Stimulated activated CD4-positive, alpha-beta T cell treated with anti-CD3 and anti-CD28 coated beads, Interleukin-2, amount 100 ng/mL, for 4 hours (primary cell): ENCODE data around the gene TMPRSS12.
"Not testable (repeated sequence)": the region's sequence is repeated elsewhere in the genome, so short reads cannot be mapped to it uniquely, and the experiment has no call there.

Source experiments
- DNase-seq: peaks from one replicate; pipeline ENCODE4 v3.0.0-alpha.2; 2020; ENCODE audit warnings: low read depth

The TMPRSS12 gene

GRCh38 chr12:50842637-50843493 is at the start of gene TMPRSS12:
TSS of gene TMPRSS12 (plus strand) at chr12:50842926. CDS start at chr12:50842965, 39 bp downstream.
- no peak for DNase-seq

- DNase-seq: no peak
Measured at GRCh38 chr12:50799908-50800307, 42.8 kb upstream of the TMPRSS12 start.

GRCh38 chr12:50803230-50803875 is 39.4 kb upstream of the TMPRSS12 start:
- no peak for DNase-seq

GRCh38 chr12:50806176-50806575 is 36.5 kb upstream of the TMPRSS12 start:
- no peak for DNase-seq

GRCh38 chr12:50809131-50809530 is 33.6 kb upstream of the TMPRSS12 start:
- DNase-seq: not testable (repeated sequence)

- not testable (repeated sequence) for DNase-seq
Measured at GRCh38 chr12:50814921-50815320, 27.8 kb upstream of the TMPRSS12 start.

GRCh38 chr12:50820177-50820576 is 22.5 kb upstream of the TMPRSS12 start:
- DNase-seq: no peak

GRCh38 chr12:50822082-50822481 is 20.6 kb upstream of the TMPRSS12 start:
- no peak for DNase-seq

GRCh38 chr12:50823724-50824123 is 19.0 kb upstream of the TMPRSS12 start:
- DNase-seq: not testable (repeated sequence)

GRCh38 chr12:50824914-50825313 is 17.8 kb upstream of the TMPRSS12 start:
- DNase-seq: no peak

- no peak for DNase-seq
Measured at GRCh38 chr12:50825372-50825838, 17.3 kb upstream of the TMPRSS12 start.

GRCh38 chr12:50828121-50828520 is 14.6 kb upstream of the TMPRSS12 start:
- no peak for DNase-seq

- DNase-seq: no peak
Measured at GRCh38 chr12:50828886-50829285, 13.8 kb upstream of the TMPRSS12 start.

GRCh38 chr12:50833801-50834200 is 8.9 kb upstream of the TMPRSS12 start:
- not testable (repeated sequence) for DNase-seq

GRCh38 chr12:50839042-50839441 is 3.7 kb upstream of the TMPRSS12 start:
- no peak for DNase-seq

GRCh38 chr12:50840809-50841487 is 1.8 kb upstream of the TMPRSS12 start:
- DNase-seq: no peak

GRCh38 chr12:50841716-50842531 is 802 bp upstream of the TMPRSS12 start:
- no peak for DNase-seq

GRCh38 chr12:50845021-50845647 is 2.4 kb downstream of the TMPRSS12 start:
- no peak for DNase-seq

GRCh38 chr12:50848963-50849362 is 6.2 kb downstream of the TMPRSS12 start:
- no peak for DNase-seq

- not testable (repeated sequence) for DNase-seq
Measured at GRCh38 chr12:50855218-50855617, 12.5 kb downstream of the TMPRSS12 start.

- not testable (repeated sequence) for DNase-seq
Measured at GRCh38 chr12:50855679-50856078, 13.0 kb downstream of the TMPRSS12 start.
